Limb (tissue), 2 donors: ENCODE results near the gene TRPC6.
"Not testable (repeated sequence)": the region's sequence is repeated elsewhere in the genome, so short reads cannot be mapped to it uniquely, and the experiment has no call there.

Experiments
- DNase-seq, 2 donors: peaks; one replicate each; pipeline ENCODE4 v3.0.0-alpha.2; 2016; ENCODE audit errors: extremely low spot score in 2 of 2

Gene TRPC6

GRCh38 chr11:101453682-101454081 lies 130.1 kb downstream of the TRPC6 start:
- no peak for DNase-seq

GRCh38 chr11:101448881-101449442 lies 134.8 kb downstream of the TRPC6 start:
- no peak for DNase-seq

GRCh38 chr11:101446726-101447125 lies 137.1 kb downstream of the TRPC6 start:
- no peak for DNase-seq

- no peak for DNase-seq
Measured at GRCh38 chr11:101446238-101446637, 137.6 kb downstream of the TRPC6 start.

- no peak for DNase-seq
Measured at GRCh38 chr11:101445761-101446160, 138.0 kb downstream of the TRPC6 start.

GRCh38 chr11:101444851-101445250 lies 139.0 kb downstream of the TRPC6 start:
- DNase-seq, result no peak

- no peak for DNase-seq
Measured at GRCh38 chr11:101444164-101444563, 139.6 kb downstream of the TRPC6 start.

- no peak for DNase-seq
Measured at GRCh38 chr11:101442936-101443521, 140.8 kb downstream of the TRPC6 start.

- no peak for DNase-seq
Measured at GRCh38 chr11:101442171-101442570, 141.6 kb downstream of the TRPC6 start.

- DNase-seq, result no peak
Measured at GRCh38 chr11:101441747-101442146, 142.1 kb downstream of the TRPC6 start.

GRCh38 chr11:101439488-101439887 lies 144.3 kb downstream of the TRPC6 start:
- DNase-seq, result no peak

GRCh38 chr11:101438708-101439107 lies 145.1 kb downstream of the TRPC6 start:
- DNase-seq, result not testable (repeated sequence)

- DNase-seq, result no peak
Measured at GRCh38 chr11:101438126-101438525, 145.7 kb downstream of the TRPC6 start.

- no peak for DNase-seq
Measured at GRCh38 chr11:101436511-101437142, 147.2 kb downstream of the TRPC6 start.

- DNase-seq, result no peak
Measured at GRCh38 chr11:101435408-101435973, 148.3 kb downstream of the TRPC6 start.

GRCh38 chr11:101434026-101434643 lies 149.7 kb downstream of the TRPC6 start:
- DNase-seq, result no peak

- DNase-seq, result no peak
Measured at GRCh38 chr11:101433151-101433550, 150.7 kb downstream of the TRPC6 start.

GRCh38 chr11:101429703-101430540 lies 153.9 kb downstream of the TRPC6 start:
- no peak for DNase-seq

- DNase-seq, result no peak
Measured at GRCh38 chr11:101428918-101429317, 154.9 kb downstream of the TRPC6 start.

GRCh38 chr11:101407324-101407723 lies 176.5 kb downstream of the TRPC6 start:
- no peak for DNase-seq
